SK-MEL-5 (cell line): Measurements from ENCODE around the gene PTPRO. TPM values are rescaled to one million over a fixed set of nuclear protein-coding genes. Genes with fewer than 3 reads are reported as not detected.
A peak's percentile ranks its signal among the peaks of the same experiment; 100 is the strongest.

Source experiments
- DNase-seq: peaks from one replicate; pipeline ENCODE4 v3.0.0-alpha.2; 2016; ENCODE audit warnings: low read depth, low spot score
- in situ Hi-C: cut with HindIII; loops from 2 replicates; pipeline ENCODE4 v1.10.0; 2016; ENCODE audit warnings: low sequenced_read_pairs, high pct_unique_total_duplicates, low pct_unique_long_range_greater_than_20kb
- total RNA-seq: library from RNA; depleted of rRNA; stranded (reverse); fragments of >200 nt; shearing (Covaris generic); gene quantifications from 2 replicates; pipeline ENCODE4 v1.2.3, GENCODE V29; 2014

PTPRO gene
- total RNA-seq, 1 experiment from 2014 or later: 0.71 TPM

- in situ Hi-C loops: no loop called here
- peak; percentile 10 for DNase-seq
Observed at GRCh38 chr12:15563663-15564062, 241.4 kb downstream of the PTPRO start.

- DNase-seq: no peak
Observed at GRCh38 chr12:15574353-15574752, 252.0 kb downstream of the PTPRO start.

GRCh38 chr12:15575671-15576541 is 253.6 kb downstream of the PTPRO start:
- in situ Hi-C loops: loop anchor here (25.0 kb wide), 1 partner anchor 261 kb away; no protein-coding TSS in a partner anchor
- DNase-seq: no peak

More at GRCh38 chr12:15574353-15574752, 252.0 kb downstream of the PTPRO start:
- in situ Hi-C loops: no loop called here

- DNase-seq: no peak
- in situ Hi-C loops: loop anchor here (25.0 kb wide), 1 partner anchor 257 kb away; no protein-coding TSS in a partner anchor
Observed at GRCh38 chr12:15580431-15580830, 258.1 kb downstream of the PTPRO start.

- in situ Hi-C loops: loop anchor here (25.0 kb wide), 1 partner anchor 256 kb away; no protein-coding TSS in a partner anchor
Observed at GRCh38 chr12:15581006-15581405, 258.7 kb downstream of the PTPRO start.

GRCh38 chr12:15583804-15584203 is 261.5 kb downstream of the PTPRO start:
- DNase-seq: no peak
- in situ Hi-C loops: loop anchor here (25.0 kb wide), 1 partner anchor 253 kb away; no protein-coding TSS in a partner anchor

More at GRCh38 chr12:15581006-15581405, 258.7 kb downstream of the PTPRO start:
- DNase-seq: no peak

- in situ Hi-C loops: loop anchor here (25.0 kb wide), 1 partner anchor 253 kb away; no protein-coding TSS in a partner anchor
- DNase-seq: peak; percentile 81
Observed at GRCh38 chr12:15584366-15585041, 262.2 kb downstream of the PTPRO start.

- in situ Hi-C loops: loop anchor here (25.0 kb wide), 1 partner anchor 248 kb away; no protein-coding TSS in a partner anchor
- DNase-seq: no peak
Observed at GRCh38 chr12:15589328-15590032, 267.2 kb downstream of the PTPRO start.

- in situ Hi-C loops: loop anchor here (25.0 kb wide), 1 partner anchor 247 kb away; no protein-coding TSS in a partner anchor
- DNase-seq: peak; percentile 84
Observed at GRCh38 chr12:15590180-15590826, 268.0 kb downstream of the PTPRO start.

GRCh38 chr12:15591811-15592210 is 269.5 kb downstream of the PTPRO start:
- no peak for DNase-seq
- in situ Hi-C loops: loop anchor here (25.0 kb wide), 1 partner anchor 245 kb away; no protein-coding TSS in a partner anchor

- in situ Hi-C loops: loop anchor here (25.0 kb wide), 1 partner anchor 244 kb away; no protein-coding TSS in a partner anchor
- DNase-seq: peak; percentile 31
Observed at GRCh38 chr12:15592934-15593333, 270.6 kb downstream of the PTPRO start.

GRCh38 chr12:15596174-15596573 is 273.9 kb downstream of the PTPRO start:
- no peak for DNase-seq
- in situ Hi-C loops: loop anchor here (25.0 kb wide), 1 partner anchor 241 kb away; no protein-coding TSS in a partner anchor

- in situ Hi-C loops: loop anchor here (25.0 kb wide), 1 partner anchor 240 kb away; no protein-coding TSS in a partner anchor
Observed at GRCh38 chr12:15597125-15597830, 275.0 kb downstream of the PTPRO start.

GRCh38 chr12:15599266-15600037 is 277.1 kb downstream of the PTPRO start:
- in situ Hi-C loops: loop anchor here (25.0 kb wide), 1 partner anchor 238 kb away; no protein-coding TSS in a partner anchor
- no peak for DNase-seq

More at GRCh38 chr12:15597125-15597830, 275.0 kb downstream of the PTPRO start:
- no peak for DNase-seq

- no peak for DNase-seq
- in situ Hi-C loops: no loop called here
Observed at GRCh38 chr12:15600223-15600935, 278.1 kb downstream of the PTPRO start.
